Anterior cingulate cortex (tissue), 58 donors: ENCODE results near the gene RACK1.
"Not testable (repeated sequence)": the region's sequence is repeated elsewhere in the genome, so short reads cannot be mapped to it uniquely, and the experiment has no call there.

ENCODE experiments used
- DNase-seq, 58 donors: peaks; one replicate each; lab custom pipeline; 2025; lab: John Stamatoyannopoulos, UW

RACK1 gene

DNA sequence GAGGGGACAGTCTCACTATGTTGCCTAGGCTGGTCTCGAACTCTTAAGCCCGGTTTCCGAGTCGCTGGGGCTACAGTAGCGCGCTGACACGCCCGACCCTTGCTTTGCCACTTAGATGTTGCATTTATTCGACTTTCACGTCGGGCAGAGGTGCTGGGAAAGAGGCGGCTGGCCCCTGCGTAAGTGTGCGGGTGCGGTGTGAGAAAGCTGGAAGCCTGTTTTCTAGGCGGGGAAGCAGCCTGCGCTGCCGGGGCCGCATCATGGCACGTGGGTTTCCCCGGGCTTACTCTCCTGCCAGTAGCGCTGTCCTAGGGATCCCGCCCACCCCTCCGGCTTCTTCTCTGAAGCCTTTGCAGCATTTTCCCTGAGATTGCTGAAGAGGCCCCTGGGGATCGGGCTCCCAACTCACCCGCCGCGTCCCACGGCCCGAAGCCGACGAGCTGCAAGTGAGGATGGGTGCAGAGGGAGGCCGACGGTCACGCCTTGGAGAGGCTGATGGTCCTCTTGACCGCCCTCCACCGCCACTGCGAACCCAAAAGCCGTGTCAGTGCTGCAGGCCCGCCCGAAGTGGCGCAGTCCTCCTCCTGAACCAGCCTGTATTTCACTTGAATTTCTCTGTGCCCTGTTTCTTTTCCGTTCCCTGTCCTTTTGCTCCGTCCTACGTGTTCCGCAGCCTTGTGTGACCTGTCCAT lies 26.4 kb downstream of the RACK1 start:
- no peak for DNase-seq

DNA sequence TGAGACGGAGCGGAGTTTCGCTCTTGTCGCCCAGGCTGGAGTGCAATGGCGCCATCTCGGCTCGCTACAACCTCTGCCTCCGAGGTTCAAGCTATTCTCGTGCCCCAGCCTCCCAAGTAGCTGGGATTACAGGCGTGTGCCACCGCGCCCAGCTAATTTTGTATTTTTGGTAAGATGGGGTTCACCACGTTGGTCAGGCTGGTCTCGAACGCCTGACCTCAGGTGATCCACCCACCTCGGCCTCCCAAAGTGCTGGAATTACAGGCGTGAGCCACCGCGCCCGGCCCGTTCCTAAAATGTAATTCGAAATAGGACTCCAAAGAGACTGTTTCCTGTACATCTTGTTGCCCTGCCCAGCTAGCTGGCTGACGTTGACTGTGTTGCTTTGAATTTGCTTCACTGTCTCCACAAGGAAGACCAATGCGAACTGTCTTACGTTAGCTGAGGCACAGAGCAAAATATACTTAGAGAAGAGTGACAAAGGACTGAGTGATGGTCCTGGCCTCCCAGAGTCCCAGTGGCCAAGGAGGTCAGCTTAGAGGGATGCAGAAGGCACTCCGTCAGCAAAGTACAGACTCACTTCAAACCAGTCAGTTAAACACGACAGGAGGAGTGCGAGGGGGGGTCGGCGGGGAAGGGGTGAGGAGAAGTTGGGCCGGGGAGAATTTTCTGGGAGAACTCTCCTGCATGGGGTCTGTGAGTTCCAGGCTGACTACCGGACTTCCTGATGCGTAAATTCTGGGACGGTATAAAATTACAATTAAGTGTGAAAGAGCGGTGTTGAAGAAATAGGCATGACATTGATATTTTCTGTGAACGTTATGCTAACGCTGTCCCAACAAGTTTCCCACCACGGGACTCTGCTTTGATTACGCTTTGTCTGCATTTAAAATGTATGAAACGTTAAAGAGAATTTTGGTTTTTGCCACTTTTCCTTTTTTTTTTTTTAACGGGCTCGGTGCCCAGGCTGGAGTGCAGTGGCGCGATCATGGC lies 27.4 kb downstream of the RACK1 start:
- DNase-seq, result no peak

GRCh38 chr5:181214249-181214648 lies 29.5 kb downstream of the RACK1 start:
- not testable (repeated sequence) for DNase-seq

- no peak for DNase-seq
Observed at GRCh38 chr5:181212934-181213333, 30.8 kb downstream of the RACK1 start.

- DNase-seq, result no peak
Observed at GRCh38 chr5:181212080-181212479, 31.6 kb downstream of the RACK1 start.

- DNase-seq, result no peak
Observed at GRCh38 chr5:181211208-181211607, 32.5 kb downstream of the RACK1 start.

GRCh38 chr5:181210698-181211097 lies 33.0 kb downstream of the RACK1 start:
- not testable (repeated sequence) for DNase-seq

DNA sequence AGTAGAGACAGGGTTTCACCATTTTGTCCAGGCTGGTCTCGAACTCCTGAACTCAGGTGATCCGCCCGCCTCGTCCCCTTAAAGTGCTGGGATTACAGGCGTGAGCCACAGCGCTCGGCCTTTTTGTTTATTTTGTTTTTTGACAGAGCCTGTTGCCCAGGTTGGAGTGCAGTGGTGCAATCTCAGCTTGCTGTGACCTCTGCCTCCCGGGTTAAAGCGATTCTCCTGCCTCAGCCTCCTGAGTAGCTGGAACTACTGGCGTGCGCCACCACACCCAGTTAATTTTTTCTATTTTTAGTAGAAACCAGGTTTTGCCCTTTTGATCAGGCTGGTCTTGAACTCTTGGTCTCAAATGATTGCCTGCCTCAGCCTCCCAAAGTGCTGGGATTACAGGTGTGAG lies 33.6 kb downstream of the RACK1 start:
- not testable (repeated sequence) for DNase-seq

DNA sequence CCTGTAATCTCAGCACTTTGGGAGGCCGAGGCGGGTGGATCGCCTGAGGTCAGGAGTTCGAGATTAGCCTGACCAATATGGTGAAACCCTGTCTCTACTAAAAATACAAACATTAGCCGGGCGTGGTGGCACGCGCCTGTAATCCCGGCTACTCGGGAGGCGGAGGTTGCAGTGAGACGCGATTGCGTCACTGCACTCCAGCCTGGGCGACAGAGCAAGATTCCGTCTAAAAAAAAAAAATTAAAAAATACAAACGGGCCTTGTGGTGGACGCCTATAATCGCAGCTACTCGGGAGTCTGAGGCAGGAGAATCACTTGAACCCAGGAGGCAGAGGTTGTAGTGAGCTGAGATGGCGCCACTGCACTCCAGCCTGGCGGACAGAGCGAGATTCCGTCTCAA lies 34.7 kb downstream of the RACK1 start:
- DNase-seq, result not testable (repeated sequence)

GRCh38 chr5:181207960-181208253 lies 35.8 kb downstream of the RACK1 start:
- DNase-seq, result no peak

DNA sequence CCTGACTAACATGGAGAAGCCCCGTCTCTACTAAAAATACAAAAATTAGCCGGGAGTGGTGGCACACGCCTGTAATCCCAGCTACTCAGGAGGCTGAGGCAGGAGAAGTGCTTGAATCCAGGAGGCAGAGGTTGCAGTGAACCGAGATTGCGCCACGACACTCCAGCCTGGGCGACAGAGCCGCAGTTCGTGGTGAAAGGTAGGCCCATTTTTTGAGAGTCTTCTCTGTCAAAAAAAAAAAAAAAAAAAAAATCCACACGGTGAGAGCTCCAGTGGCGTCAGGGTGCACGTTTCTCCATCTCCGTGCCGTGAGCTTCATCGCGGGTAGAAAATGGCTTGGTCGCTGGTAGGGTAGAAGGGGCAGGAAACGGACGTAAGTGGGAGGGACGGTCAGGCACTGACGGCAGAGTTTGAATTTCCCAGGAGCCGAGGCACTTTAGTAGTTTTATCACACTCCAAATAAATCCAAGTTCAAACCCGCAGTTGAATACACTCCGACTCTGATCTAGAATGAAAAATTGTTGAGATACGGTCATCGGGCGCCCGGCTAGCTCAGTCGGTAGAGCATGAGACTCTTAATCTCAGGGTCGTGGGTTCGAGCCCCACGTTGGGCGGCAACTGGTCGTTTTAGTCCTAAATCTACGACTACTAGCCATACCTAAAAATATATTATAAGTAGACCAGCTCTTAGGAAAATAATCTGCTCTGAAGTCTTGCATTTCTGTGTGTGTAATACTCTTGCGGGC lies 36.3 kb downstream of the RACK1 start:
- DNase-seq, result no peak

DNA sequence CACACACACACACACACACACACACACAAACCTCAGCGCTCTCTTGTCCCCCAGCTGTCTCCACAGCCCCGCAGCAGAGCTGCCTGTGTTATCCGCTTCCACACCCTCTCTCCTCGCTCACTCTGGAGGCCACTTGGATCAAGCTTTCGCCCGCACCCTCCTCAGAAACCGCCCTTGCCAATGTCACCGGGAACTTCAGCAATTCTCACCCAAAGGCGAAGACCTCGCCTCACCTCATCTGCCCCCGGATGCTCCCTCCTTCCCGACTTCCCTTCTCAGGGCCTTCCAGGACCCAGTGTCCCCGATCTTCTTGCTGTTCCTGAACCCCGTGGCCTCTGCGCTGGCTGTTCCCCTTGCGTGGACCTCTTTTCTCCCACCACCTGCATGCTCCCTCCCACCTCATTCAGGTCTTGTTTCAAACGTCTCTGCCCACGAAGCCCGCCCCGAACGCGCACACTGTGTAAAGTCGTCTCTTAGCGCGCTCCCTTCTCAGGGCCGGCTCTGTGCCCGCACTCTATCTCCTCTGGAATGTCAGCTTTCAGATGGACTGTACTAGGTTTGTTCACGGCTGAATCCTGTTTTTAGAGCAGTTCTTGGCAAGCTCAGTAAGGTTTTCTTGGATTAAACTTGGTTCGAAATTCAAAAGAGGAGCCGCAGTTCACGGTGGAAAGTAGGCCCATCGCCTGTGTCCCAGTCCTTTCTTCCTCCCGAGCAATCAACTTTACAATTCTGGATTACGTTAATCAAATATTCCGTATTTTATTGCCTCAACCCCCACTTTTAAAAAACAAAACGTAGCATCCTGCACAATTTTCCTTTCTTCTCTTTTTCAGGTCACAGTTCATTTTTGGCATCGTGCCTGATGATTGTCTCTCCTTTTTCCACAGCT lies 37.7 kb downstream of the RACK1 start:
- no peak for DNase-seq

- no peak for DNase-seq
Observed at GRCh38 chr5:181204826-181205760, 38.6 kb downstream of the RACK1 start, which contains the start of gene TRIM7. Gene TRIM7 (minus strand): TSS chr5:181205196. CDS start chr5:181205110, 86 bp downstream.

DNA sequence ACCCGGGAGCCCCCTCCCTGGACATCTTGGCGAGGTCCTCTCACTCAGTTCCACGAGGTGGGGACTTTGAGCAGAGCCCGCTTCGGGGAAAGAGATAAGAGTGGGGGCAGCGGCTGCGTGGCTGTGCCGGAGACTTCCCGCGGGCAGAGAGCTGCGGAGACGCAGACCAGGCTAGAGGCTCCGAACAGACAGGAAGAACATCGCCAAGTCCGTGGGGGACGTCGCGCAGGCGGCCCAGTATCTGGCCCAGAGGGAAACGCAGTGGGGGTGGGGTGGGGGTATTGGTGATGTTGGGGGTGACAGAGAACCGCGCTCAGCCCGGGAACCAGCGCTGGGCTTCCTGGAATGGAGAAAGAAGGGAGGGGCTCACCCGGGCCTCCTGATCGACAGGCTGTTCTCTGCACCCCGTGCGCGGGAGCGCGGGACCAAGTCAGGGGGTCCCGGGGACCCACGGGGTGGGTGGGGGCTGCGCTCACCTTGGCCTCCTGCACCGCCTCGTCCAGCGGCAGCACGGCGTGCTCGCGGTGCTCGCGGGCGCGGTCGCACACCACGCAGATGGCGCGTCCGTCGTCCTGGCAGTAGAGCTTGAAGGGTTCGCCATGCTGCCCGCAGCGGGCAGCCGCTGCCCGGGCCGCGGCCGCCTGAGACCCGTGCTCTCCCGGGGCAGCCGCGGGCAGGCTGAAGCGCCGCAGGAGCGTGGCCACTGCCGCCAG lies 39.4 kb downstream of the RACK1 start:
- DNase-seq, result no peak

- no peak for DNase-seq
Observed at GRCh38 chr5:181203777-181204112, 40.0 kb downstream of the RACK1 start.

- no peak for DNase-seq
Observed at GRCh38 chr5:181203093-181203711, 40.5 kb downstream of the RACK1 start.

DNA sequence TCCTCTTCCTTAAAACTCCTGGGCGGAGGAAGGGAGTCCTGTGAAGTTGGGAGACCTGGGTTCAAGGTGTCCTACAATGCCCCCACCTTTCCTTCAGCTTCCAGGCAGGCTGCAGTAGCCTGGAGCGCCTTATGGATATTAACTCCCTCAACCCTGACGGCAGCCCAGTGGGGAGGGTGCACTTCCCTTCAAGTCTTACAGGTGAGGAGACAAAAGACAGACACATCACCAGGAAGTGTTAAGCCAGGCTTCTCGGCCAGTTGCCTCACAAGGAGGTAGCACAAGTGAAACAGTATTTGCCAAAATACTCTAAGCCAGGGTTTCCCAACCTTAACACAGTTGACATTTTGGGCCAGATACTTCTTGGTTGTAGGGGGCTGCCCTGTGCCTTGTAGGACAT lies 42.9 kb downstream of the RACK1 start:
- DNase-seq, result no peak
